Measurements from ENCODE around the gene HOMER1. TPM values are rescaled to one million over a fixed set of nuclear protein-coding genes. Genes with fewer than 3 reads are reported as not detected.

The HOMER1 gene
- total and polyA plus RNA-seq, 8 donors, result 4.2 to 14.0 (median 10.6) TPM

GRCh38 chr5:79417495-79417894, 96.4 kb downstream of the HOMER1 start:
- TF ChIP-seq, protein P1, sequence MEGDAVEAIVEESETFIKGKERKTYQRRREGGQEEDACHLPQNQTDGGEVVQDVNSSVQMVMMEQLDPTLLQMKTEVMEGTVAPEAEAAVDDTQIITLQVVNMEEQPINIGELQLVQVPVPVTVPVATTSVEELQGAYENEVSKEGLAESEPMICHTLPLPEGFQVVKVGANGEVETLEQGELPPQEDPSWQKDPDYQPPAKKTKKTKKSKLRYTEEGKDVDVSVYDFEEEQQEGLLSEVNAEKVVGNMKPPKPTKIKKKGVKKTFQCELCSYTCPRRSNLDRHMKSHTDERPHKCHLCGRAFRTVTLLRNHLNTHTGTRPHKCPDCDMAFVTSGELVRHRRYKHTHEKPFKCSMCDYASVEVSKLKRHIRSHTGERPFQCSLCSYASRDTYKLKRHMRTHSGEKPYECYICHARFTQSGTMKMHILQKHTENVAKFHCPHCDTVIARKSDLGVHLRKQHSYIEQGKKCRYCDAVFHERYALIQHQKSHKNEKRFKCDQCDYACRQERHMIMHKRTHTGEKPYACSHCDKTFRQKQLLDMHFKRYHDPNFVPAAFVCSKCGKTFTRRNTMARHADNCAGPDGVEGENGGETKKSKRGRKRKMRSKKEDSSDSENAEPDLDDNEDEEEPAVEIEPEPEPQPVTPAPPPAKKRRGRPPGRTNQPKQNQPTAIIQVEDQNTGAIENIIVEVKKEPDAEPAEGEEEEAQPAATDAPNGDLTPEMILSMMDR (IDR thresholded peaks at IDR 0.05), result no peak
- intact Hi-C loops (cut with DNase I), result no loop called here
- H3K27ac ChIP-seq, result no peak overlapping the region
- no peaks in the 10 kb centered on the region for H3K27me3 ChIP-seq
- no peaks in the 10 kb centered on the region for H3K36me3 ChIP-seq
- DNase-seq (no peak), ATAC-seq (no peak)
- H3K4me1 ChIP-seq, result no peaks in the 10 kb centered on the region
- no peak overlapping the region for H3K4me3 ChIP-seq
- H3K9me3 ChIP-seq, result no peaks in the 10 kb centered on the region

DNA sequence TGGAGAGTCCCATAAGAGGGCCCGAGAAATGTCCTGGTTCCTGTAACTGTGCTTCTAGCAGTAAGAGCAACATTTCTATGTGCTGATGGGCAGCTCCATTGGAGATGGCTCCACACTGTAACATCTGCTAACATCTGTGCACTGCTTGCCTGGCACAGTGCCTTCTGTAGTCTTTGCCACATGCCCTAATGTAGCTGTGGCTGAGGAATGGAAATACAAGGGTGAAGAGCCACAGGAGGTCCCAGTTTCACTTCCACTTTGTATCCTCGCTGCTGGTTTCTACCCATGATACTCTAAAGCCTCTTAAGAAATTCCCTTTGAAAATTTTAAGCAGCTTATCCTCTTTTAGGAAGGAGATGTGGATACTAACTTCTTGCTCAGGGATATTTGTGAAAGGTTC, 97.4 kb downstream of the HOMER1 start:
- Histone ChIP-seq H3K9me3 (no peaks in the 10 kb centered on the region), H3K27ac (no peak overlapping the region), H3K4me3 (no peak overlapping the region), H3K27me3 (no peaks in the 10 kb centered on the region), H3K36me3 (no peaks in the 10 kb centered on the region), H3K4me1 (no peaks in the 10 kb centered on the region)
- intact Hi-C loops (cut with DNase I), result no loop called here
- ATAC-seq (peak; percentile 54), DNase-seq (peak in 2 of 4 donors; percentile 8 to 16)
- TF ChIP-seq, protein P1 (IDR thresholded peaks at IDR 0.05), result no peak

GRCh38 chr5:79413112-79413511, 100.8 kb downstream of the HOMER1 start:
- Histone ChIP-seq H3K9me3 (peaks cover 0 to 17% of the 10 kb centered on the region in 2 donors), H3K27ac (no peak overlapping the region), H3K27me3 (no peaks in the 10 kb centered on the region), H3K4me3 (no peak overlapping the region), H3K4me1 (no peaks in the 10 kb centered on the region), H3K36me3 (no peaks in the 10 kb centered on the region)
- DNase-seq (no peak), ATAC-seq (no peak)
- intact Hi-C loops (cut with DNase I), result no loop called here
- TF ChIP-seq, protein P1 (IDR thresholded peaks at IDR 0.05), result no peak

DNA sequence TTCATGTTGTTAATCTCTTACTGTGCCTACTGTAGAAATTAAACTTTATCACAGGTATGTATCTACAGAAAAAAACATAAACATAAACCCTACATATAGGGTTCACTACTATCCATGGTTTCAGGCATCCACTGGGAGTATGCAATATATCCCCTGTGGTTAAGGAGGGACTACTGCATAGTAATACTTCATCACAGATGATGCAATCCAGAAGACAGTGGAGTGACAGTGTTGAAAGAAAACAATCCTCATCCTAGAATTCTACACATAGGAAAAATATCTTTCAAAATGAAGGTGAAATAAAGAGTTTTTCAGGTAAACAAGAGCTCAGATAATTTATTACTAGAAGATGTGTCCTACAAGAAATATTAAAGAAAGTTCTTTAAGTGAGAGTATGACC, 105.9 kb downstream of the HOMER1 start:
- peaks cover 0 to 19% of the 10 kb centered on the region in 2 donors for H3K9me3 ChIP-seq
- intact Hi-C loops (cut with DNase I), result no loop called here
- TF ChIP-seq, protein P1 (IDR thresholded peaks at IDR 0.05), result no peak

DNA sequence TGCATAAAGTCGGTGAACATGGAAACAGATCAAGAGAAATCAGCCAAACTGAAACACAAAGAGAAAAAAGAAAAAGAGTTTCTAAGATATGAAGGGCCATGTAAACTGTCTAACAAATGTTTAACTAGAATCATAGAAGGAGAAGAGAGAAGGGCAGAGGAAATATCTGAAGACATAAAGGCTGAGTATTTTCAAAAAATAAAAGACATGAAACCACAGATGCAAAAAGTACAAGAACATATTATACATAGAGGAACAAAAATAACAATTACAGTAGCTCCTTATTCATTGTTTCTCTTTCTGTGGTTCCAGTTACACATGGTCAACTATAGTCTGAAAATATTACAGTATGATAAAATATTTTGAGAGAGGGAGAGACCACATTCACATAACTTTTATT, 106.3 kb downstream of the HOMER1 start:
- Histone ChIP-seq H3K9me3 (peaks cover 0 to 19% of the 10 kb centered on the region in 2 donors), H3K4me3 (no peak overlapping the region), H3K27me3 (no peaks in the 10 kb centered on the region), H3K36me3 (no peaks in the 10 kb centered on the region), H3K27ac (no peak overlapping the region), H3K4me1 (no peaks in the 10 kb centered on the region)
- intact Hi-C loops (cut with DNase I), result no loop called here
- TF ChIP-seq, protein P1 (IDR thresholded peaks at IDR 0.05), result no peak
- DNase-seq, result no peak
- ATAC-seq, result no peak

More for the DNA sequence above, 105.9 kb downstream of the HOMER1 start:
- no peaks in the 10 kb centered on the region for H3K36me3 ChIP-seq
- no peak overlapping the region for H3K27ac ChIP-seq
- no peak overlapping the region for H3K4me3 ChIP-seq
- ATAC-seq (no peak), DNase-seq (no peak)
- no peaks in the 10 kb centered on the region for H3K4me1 ChIP-seq
- H3K27me3 ChIP-seq, result no peaks in the 10 kb centered on the region
